Middle frontal gyrus (tissue), 1 donor: ENCODE results near the gene B3GALT5.
"Not testable (repeated sequence)": the region's sequence is repeated elsewhere in the genome, so short reads cannot be mapped to it uniquely, and the experiment has no call there.

Experiments
- DNase-seq: peaks from one replicate; pipeline ENCODE4 v3.0.0-alpha.2; 2015; ENCODE audit warnings: low spot score; ENCODE audit errors: extremely low spot score

The B3GALT5 gene

DNA sequence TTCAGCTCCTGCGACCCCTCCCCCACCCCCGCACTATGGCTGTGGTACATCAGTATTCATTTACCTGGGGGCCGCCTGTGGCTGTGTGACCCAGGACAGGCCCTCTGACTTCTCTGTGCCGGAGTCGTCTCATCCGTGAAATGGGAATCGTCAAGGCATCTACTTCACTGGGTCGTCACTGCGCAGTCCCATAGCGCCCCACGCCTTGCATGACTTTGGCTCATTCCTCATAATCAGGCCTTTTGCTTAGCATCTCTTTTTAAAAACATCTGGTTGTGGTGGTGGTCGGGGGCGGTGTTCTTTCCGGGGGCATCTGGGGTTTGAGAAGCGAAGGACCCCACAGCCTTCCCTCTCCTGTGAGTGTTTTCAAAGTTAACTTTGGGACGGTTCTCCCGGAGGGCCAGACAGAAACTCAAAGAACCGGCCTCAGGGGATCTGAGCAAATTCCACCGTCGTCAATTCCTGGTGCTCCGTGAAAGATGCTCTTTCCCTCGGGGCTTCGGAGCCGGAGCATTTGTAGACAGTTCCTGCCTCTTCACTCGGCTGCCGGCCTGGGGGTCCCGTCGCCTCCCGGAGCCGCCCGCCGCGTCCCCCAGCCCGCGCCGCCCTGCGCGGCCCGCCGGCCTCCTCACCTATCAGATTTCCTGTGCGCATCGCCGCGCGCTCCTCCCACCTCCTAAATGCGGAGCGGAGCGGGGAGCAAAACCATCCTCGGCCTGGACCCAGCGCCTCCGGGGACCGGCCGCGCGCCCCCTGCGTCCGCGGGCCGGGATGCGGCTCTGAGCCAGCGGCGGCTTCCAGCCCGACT, at the start of gene B3GALT5:
B3GALT5 (plus strand) TSS at position 708 of the 808 bp plus-strand sequence. CDS start 47,620 bp downstream, outside the sequence.
- DNase-seq: no peak

DNA sequence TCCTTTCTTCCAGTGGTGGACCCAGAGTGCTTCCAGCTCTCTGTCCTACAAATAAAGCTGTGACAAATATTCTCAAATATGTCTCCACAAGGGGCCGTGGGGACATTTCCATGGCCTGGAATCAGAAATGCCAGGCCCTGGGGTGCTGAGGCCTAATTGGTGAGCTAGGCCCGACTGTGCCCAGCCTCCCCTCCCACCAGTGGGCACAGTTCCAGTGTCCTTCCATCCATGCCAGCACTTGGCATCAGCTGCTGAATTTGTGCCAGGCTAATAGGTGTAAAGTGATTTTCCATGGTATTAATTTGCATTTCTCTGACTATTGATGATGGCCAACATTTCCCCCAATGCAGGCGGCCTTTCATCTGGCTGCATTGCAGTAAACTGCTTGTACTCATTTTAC, 48.5 kb upstream of the B3GALT5 start:
- DNase-seq: no peak

GRCh38 chr21:39567180-39567972, 45.4 kb upstream of the B3GALT5 start:
- no peak for DNase-seq

DNA sequence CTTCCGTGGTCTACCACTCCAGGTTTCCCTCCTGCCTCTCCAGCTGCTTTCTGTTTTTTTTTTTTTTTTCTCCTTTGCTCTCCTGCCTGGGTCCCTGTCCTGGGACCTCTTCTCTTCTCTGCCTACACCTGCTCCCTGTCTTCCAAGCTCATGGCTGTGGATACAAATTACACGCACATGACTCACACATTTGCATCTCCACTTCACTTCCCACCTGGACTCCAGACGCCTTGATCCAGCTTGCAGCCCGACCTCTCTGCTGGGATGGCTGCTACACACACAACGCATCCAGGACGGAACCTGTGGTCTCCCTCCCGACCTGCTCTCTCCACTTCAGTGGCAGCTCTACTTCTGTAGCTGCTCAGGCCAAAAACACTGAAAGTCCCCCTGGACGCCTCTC, 44.4 kb upstream of the B3GALT5 start:
- no peak for DNase-seq

- no peak for DNase-seq
Measured at GRCh38 chr21:39575775-39576174, 37.0 kb upstream of the B3GALT5 start.

DNA sequence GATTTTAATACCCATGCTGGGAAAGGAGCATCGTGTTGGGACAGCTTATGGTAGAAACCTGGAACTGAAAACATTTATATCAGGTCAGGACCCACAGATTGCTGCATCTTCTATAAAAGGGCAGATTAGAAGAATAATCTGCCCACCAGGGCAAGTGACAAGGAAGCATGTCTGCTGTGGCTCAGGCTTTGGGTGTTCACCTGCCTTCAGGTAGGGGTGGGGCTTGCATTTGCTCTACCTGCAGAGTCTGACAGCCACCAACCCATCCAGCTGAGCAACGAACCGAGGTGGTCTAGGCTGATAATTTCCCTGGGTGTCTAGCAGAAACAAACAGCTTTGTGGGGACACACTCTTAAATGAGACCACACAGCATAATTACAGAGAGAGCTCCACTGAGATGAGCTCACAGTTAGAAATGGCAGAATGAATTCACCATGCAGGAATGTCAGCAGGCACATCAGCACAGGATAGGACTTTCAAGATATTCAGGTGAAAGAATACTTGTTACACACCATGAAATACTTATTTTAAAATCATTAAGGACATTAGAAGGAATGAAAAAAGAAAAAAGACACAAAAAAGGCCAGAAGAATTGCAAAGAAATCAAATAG, 36.1 kb upstream of the B3GALT5 start:
- DNase-seq: no peak

DNA sequence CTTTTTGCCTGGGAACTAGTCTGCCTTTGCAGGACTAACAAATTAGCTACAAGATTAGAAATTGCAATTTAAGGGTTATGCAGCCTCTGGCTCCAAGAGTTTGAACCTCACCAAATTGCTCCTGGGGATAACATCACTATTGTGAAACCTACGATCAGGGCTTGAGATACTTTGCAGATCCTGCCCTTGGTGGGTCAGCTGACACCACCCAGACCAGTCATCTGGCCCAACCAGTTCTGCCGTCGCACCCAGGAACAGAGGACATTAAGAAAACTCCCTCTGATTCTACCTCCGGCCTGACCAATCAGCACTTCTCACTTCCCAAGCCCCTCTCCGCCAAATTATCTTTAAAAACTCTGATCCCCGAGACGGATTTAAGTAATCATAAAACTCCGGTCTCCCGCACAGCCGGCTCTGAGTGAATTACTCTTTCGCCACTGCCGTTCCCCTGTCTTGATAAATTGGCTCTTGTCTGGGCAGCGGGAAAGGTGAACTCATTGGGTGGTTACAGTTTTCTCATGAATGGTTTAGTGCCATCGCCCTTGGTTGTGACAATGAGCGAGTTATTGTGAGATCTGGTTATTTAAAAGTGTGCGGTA, 32.9 kb upstream of the B3GALT5 start:
- no peak for DNase-seq

GRCh38 chr21:39580744-39581143, 32.0 kb upstream of the B3GALT5 start:
- DNase-seq: no peak

DNA sequence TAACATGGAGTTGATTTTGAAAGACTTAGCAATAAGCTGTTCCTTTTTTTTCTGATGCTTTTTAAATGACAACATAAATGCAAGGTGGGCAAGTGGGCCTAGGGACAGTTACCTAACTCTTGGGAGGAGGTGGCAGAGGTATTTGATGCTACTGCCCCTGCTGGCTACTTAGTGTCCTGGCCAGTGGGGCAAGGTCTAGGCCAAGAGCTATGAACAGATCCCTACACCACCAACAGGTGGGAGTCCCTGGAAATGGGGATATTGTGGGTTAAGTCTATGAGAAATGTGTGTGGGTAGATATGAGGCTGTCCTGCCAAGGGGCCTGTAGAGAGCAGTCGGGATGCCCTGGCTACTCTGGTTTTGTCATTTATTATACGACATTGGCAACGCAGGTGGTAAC, 31.3 kb upstream of the B3GALT5 start:
- no peak for DNase-seq

DNA sequence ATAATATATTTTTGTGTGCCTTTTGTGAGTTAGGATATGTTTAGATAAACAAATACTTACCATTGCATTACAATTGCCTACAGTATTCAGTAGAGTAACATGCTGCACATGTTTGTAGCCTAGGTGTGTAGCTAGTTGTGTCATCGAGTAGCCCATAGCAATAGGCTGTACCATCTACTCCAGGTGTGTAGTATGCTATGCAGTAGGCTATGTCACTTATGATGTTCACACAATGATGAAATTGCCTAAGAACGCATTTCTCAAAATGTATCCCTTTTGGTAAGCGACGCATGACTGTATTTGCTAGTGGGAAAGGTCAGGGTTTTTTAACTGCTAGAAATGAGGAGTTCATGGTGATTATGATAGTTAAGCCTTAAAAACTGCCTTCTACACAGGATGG, 30.0 kb upstream of the B3GALT5 start:
- DNase-seq: no peak

DNA sequence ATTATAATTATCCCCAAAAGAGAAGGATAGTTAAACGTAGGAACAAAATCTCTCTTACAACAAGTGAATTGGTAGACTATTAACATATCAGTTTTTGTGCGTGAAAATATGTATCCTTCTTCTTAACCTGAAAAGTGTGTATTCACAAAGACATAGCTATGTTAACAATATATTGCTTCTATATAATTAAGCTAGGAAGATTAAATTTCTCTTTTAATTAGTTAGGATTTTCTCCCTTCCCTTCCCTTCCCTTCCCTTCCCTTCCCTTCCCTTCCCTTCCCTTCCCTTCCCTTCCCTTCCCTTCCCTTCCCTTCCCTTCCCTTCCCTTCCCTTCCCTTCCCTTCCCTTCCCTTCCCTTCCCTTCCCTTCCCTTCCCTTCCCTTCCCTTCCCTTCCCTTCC, 29.2 kb upstream of the B3GALT5 start:
- DNase-seq: not testable (repeated sequence)

- DNase-seq: no peak
Measured at GRCh38 chr21:39587376-39587775, 25.4 kb upstream of the B3GALT5 start.

GRCh38 chr21:39588884-39589283, 23.9 kb upstream of the B3GALT5 start:
- no peak for DNase-seq

DNA sequence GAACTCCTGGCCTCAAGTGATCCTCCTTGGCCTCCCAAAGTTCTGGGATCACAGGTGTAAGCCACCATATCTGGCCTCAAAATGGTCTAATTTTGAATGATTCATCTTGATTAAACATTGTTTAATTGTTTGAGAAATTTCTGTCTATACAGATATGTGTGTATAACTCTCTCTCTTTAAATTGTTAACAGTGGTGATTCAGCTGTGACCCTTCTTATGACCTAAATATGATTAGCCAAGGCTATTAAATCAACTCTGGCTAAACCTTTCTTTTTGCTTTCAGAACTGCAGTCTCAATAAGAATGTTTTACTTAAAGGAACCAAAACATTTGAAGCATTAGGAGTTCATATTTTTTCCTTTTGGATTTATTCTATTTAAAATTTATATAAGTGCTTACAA, 19.2 kb upstream of the B3GALT5 start:
- no peak for DNase-seq

DNA sequence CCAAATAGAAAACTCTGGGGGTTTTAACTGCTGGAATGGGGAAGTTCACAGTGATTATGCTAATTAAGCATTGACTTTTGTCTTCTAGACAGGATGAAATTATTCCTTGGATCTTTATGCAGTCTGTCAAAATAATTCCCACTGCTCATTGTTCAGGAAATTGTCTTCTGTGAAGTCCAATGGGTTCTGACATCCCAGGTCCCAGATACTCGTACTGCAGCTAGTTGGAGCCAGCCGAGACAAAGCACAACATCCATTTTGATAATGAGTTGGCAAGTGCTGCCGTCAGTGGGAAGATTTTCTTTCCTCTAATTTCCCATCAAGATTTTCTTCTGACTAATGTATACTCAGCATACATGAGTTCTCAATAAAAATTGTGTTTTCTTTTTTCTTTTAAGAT, 17.3 kb upstream of the B3GALT5 start:
- no peak for DNase-seq

- DNase-seq: no peak
Measured at GRCh38 chr21:39597595-39597994, 15.1 kb upstream of the B3GALT5 start.

- DNase-seq: no peak
Measured at GRCh38 chr21:39599191-39599970, 13.4 kb upstream of the B3GALT5 start.

GRCh38 chr21:39601187-39601928, 11.4 kb upstream of the B3GALT5 start:
- DNase-seq: no peak

GRCh38 chr21:39602076-39602689, 10.6 kb upstream of the B3GALT5 start:
- no peak for DNase-seq

GRCh38 chr21:39602793-39603192, 9.9 kb upstream of the B3GALT5 start:
- DNase-seq: no peak
